K562 (cell line): ENCODE measurements around the gene B3GALT4. TPM values are rescaled to one million over a fixed set of nuclear protein-coding genes. Genes with fewer than 3 reads are reported as not detected.

ENCODE experiments used
- CREB1 ChIP-seq, 2 experiments: sonication (generic) in 1 of 2; formaldehyde crosslinking in 1 of 2; IDR thresholded peaks; 2 replicates each; pipeline versions ENCODE4 v1.6.1 to v1.8.0; 2012 to 2022; ENCODE audit warnings: inconsistent platforms in 1 of 2, mild to moderate bottlenecking in 1 of 2, missing genetic modification reagents in 1 of 2, moderate library complexity in 1 of 2
- ESRRA ChIP-seq: fragments of 450-650 bp; IDR thresholded peaks from 2 replicates; pipeline ENCODE4 v1.6.1; 2014; ENCODE audit warnings: low read depth, mild to moderate bottlenecking, moderate library complexity, borderline replicate concordance
- EZH2 ChIP-seq: IDR thresholded peaks from 2 replicates; pipeline ENCODE4 v1.6.1; 2012; ENCODE audit warnings: low read depth, mild to moderate bottlenecking, inconsistent platforms, low read length, borderline replicate concordance
- GATAD2B ChIP-seq: fragments of 450-650 bp; IDR thresholded peaks from 2 replicates; pipeline ENCODE4 v1.6.1; 2017; ENCODE audit warnings: mild to moderate bottlenecking, borderline replicate concordance
- HNRNPUL1 ChIP-seq: fragments of 200-400 bp; formaldehyde crosslinking; IDR thresholded peaks from 2 replicates; pipeline ENCODE4 v1.6.1; 2017; ENCODE audit warnings: low read length
- LARP7 ChIP-seq: fragments of 450-650 bp; IDR thresholded peaks from 2 replicates; pipeline ENCODE4 v1.6.1; 2016
- MAX ChIP-seq: sonication (generic); formaldehyde crosslinking; IDR thresholded peaks from 2 replicates; pipeline ENCODE4 v1.9.0; 2022; ENCODE audit warnings: mild to moderate bottlenecking, missing genetic modification reagents
- MITF ChIP-seq: IDR thresholded peaks from 2 replicates; pipeline ENCODE4 v1.6.1; 2014; ENCODE audit warnings: antibody characterized with exemption
- MTA2 ChIP-seq: fragments of 450-650 bp; IDR thresholded peaks from 2 replicates; pipeline ENCODE4 v1.6.1; 2016; ENCODE audit warnings: low read depth
- NFATC3 ChIP-seq: fragments of 450-650 bp; IDR thresholded peaks from 2 replicates; pipeline ENCODE4 v1.6.1; 2017; ENCODE audit warnings: mild to moderate bottlenecking
- NKRF ChIP-seq: fragments of 450-650 bp; IDR thresholded peaks from 2 replicates; pipeline ENCODE4 v1.6.1; 2016; ENCODE audit warnings: borderline replicate concordance
- NUFIP1 ChIP-seq: fragments of 450-650 bp; IDR thresholded peaks from 2 replicates; pipeline ENCODE4 v1.6.1; 2018; ENCODE audit not compliant: partially characterized antibody
- PCBP1 ChIP-seq: fragments of 200-400 bp; formaldehyde crosslinking; IDR thresholded peaks from 2 replicates; pipeline ENCODE4 v1.6.1; 2018; ENCODE audit warnings: mild to moderate bottlenecking, low read depth, low read length; ENCODE audit not compliant: poor library complexity, severe bottlenecking
- RFX7 ChIP-seq: fragments of 250-450 bp; sonication (Bioruptor Pico); IDR thresholded peaks from 2 replicates; pipeline ENCODE4 v1.5.1; 2021; ENCODE audit warnings: mild to moderate bottlenecking
- SIN3A ChIP-seq, 2 experiments: fragments of 150-350 bp in 1 of 2; IDR thresholded peaks; 2 replicates each; pipeline ENCODE4 v1.6.1; 2011 to 2016; ENCODE audit warnings: borderline replicate concordance in 2 of 2, low read depth in 2 of 2, low read length in 2 of 2, mild to moderate bottlenecking in 2 of 2, moderate library complexity in 2 of 2; ENCODE audit not compliant: control insufficient read depth in 1 of 2
- TCF7 ChIP-seq: sonication (generic); IDR thresholded peaks from 2 replicates; pipeline ENCODE4 v1.6.1; 2016; ENCODE audit warnings: antibody characterized with exemption, borderline replicate concordance
- TFAP4 ChIP-seq: sonication (generic); formaldehyde crosslinking; IDR thresholded peaks from 2 replicates; pipeline ENCODE4 v1.8.0; 2022; ENCODE audit warnings: missing genetic modification reagents, mild to moderate bottlenecking, moderate library complexity, borderline replicate concordance
- U2AF1 ChIP-seq: fragments of 200-400 bp; formaldehyde crosslinking; optimal IDR thresholded peaks from 2 replicates; pipeline ENCODE3; 2017; ENCODE audit warnings: mild to moderate bottlenecking, low read depth, low read length, moderate library complexity
- ZMIZ1 ChIP-seq, 2 experiments: fragments of 150-350 bp in 1 of 2; IDR thresholded peaks; 2 replicates each; pipeline ENCODE4 v1.6.1; 2012 to 2016; ENCODE audit warnings: low read depth in 2 of 2, low read length in 2 of 2, mild to moderate bottlenecking in 1 of 2, moderate library complexity in 1 of 2
- polyA plus RNA-seq, 8 experiments: library from polyadenylated mRNA; depleted of rRNA in 4 of 8; stranded (reverse) in 5 of 8; unstranded in 3 of 8; fragments of >200 nt; fragmentation: Nextera tagmentation in 2 of 8; fragmentation: Illumina TruSeq in 1 of 8; extraction: Ambion mirVana in 2 of 8; extraction: Trizol in 1 of 8; gene quantifications; 2 replicates each; pipeline versions ENCODE4 v1.2.1 to v1.2.3, GENCODE V29; 2011 to 2014; ENCODE audit warnings: inconsistent platforms in 1 of 8, missing spikeins in 1 of 8
- total RNA-seq, 7 experiments: library from RNA; depleted of rRNA in 6 of 7; stranded (reverse); fragments of >200 nt in 6 of 7; fragmentation: Illumina TruSeq in 2 of 7; extraction: Trizol in 2 of 7; gene quantifications; 2 replicates each; pipeline versions ENCODE4 v1.2.1 to v1.2.3, GENCODE V29; 2011 to 2021; ENCODE audit warnings: low replicate concordance in 1 of 7

The B3GALT4 gene
- total and polyA plus RNA-seq, 9 of the 15 experiments (the other 6 are each of a cell fraction or from before 2014, with no cell fraction given) = 0.11 to 1.3 (median 0.53) TPM; not detected in 1

- TF ChIP-seq NKRF = 0 out of 2 replicates have a peak, but pooled peaks have one; percentile 42
- no peak for TF ChIP-seq MAX
- TF ChIP-seq PCBP1 = no peak
- TF ChIP-seq EZH2 = no peak
- no peak for TF ChIP-seq LARP7
- TF ChIP-seq RFX7 = peak; percentile 83
- no peak for TF ChIP-seq TCF7
- 0 out of 2 replicates have a peak, but pooled peaks have one; percentile 58 for TF ChIP-seq TFAP4 (CRISPR knock-in tag)
- TF ChIP-seq NUFIP1 = no peak
- TF ChIP-seq MITF = no peak
- no peak for TF ChIP-seq U2AF1
- TF ChIP-seq ESRRA = no peak; the same call in 1 of the 2 replicates
- TF ChIP-seq NFATC3 = no peak
- no peak for TF ChIP-seq ZMIZ1 (IDR thresholded peaks at IDR 0.05; ENCODE audit: low read depth in 2 of 2, low read length in 2 of 2)
- no peak for TF ChIP-seq MTA2
- TF ChIP-seq CREB1 (IDR thresholded peaks at IDR 0.05) = no peak
- 0 out of 2 replicates have a peak, but pooled peaks have one; percentile 39 for TF ChIP-seq CREB1 (CRISPR knock-in tag; IDR thresholded peaks at IDR 0.05)
- TF ChIP-seq GATAD2B = no peak
- TF ChIP-seq SIN3A (IDR thresholded peaks at IDR 0.05; ENCODE audit: borderline replicate concordance in 2 of 2, control insufficient read depth in 1 of 2, low read depth in 2 of 2, low read length in 2 of 2) = no peak
- no peak for TF ChIP-seq HNRNPUL1
These were observed 37.0 kb downstream of the B3GALT4 start, which contains the start of gene TAPBP (continued) for GRCh38 chr6:33313709-33314514.
